Lower lobe of right lung (tissue), 2 donors: ENCODE results near the gene FER1L5. TPM values are rescaled to one million over a fixed set of nuclear protein-coding genes. Genes with fewer than 3 reads are reported as not detected.

Experiments used
- ATAC-seq, 2 donors: fragments of 200-7000 bp; cut with Tn5 transposase; one replicate each; pipeline ENCODE4 v1.9.1; 2020 to 2022; ENCODE audit warnings: mild to moderate bottlenecking in 2 of 2, moderate library complexity in 2 of 2
- DNase-seq: peaks from one replicate; pipeline ENCODE4 v3.0.0-alpha.2; 2020
- H3K27ac ChIP-seq: fragments of 200-600 bp; one replicate; pipeline ENCODE4 v1.8.0; 2022
- H3K27me3 ChIP-seq: fragments of 200-600 bp; one replicate; pipeline ENCODE4 v1.8.0; 2022; ENCODE audit warnings: low read depth
- H3K36me3 ChIP-seq: fragments of 200-600 bp; one replicate; pipeline ENCODE4 v1.8.0; 2022; ENCODE audit warnings: mild to moderate bottlenecking
- H3K4me1 ChIP-seq: fragments of 200-600 bp; one replicate; pipeline ENCODE4 v1.8.0; 2022
- H3K4me3 ChIP-seq: fragments of 200-600 bp; one replicate; pipeline ENCODE4 v1.8.0; 2022; ENCODE audit warnings: mild to moderate bottlenecking
- H3K9me3 ChIP-seq: fragments of 200-600 bp; one replicate; pipeline ENCODE4 v1.8.0; 2022
- CTCF ChIP-seq: fragments of 200-600 bp; IDR thresholded peaks from one replicate; pipeline ENCODE4 v1.8.0; 2022; ENCODE audit warnings: antibody characterized with exemption, mild to moderate bottlenecking
- intact Hi-C: fragments of 100-400 bp; cut with DNase I; formaldehyde crosslinking; loops from one replicate; pipeline ENCODE4 v1.11.0; 2022
- total RNA-seq: library from RNA; stranded (reverse); fragmentation: NEBNext Ultra II Directional; extraction: Animal tissue kit (Norgen Biotek cat#: 25700); gene quantifications from one replicate; pipeline ENCODE4 v1.2.1, GENCODE V29; 2021
- donor health status: DM: no; HTN: yes; CAD: no; lungs with severe emphysema.

FER1L5 gene
- total RNA-seq, 1 donor from 2014 or later = 0.44 TPM

DNA sequence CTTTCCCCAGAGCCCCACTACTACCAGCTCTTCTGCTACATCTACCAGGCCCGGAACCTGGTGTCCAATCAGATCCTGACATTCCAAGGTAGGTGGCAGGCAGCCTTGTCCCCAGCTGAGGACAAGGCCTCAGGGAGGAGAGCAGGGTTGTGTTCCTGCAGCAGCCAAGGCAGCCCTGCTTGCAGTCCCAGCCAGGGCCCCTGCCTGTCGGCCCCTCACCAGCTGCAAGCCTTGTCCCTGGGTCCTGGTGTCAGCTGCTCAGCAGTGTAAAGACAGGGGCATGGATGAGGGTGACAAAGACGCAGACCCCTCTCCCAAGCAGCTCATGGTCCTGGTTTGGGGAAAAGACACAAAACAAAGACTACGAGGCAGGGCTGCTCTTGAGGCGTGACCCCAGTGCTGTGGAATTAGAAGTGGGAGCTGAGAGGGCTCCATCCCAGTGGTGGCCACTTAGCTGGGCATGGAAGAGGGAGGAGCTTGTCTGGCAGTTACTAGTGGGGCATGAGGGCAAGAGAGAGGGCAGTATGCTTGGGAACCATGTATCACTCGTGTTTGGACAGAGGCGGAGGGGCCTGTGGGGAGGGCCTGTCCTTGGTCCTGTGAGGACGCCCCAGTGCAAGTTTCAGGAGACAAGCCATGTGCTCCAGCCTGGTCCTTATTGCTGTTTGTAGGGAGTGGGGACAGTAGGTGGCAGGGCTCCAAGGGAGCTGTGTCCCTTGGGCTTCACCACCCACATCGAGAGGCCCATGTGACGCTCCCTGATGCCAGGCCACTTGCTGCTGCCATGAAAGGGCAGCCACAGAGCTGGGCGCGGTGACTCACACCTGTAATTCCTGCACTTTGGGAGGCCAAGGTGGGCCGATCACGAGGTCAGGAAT is 49.8 kb downstream of the FER1L5 start:
- Histone ChIP-seq H3K27me3 (no peaks in the 10 kb centered on the region), H3K27ac (peak overlapping the region; percentile 65), H3K4me1 (no peaks in the 10 kb centered on the region), H3K9me3 (no peaks in the 10 kb centered on the region), H3K4me3 (no peak overlapping the region), H3K36me3 (no peaks in the 10 kb centered on the region)
- TF ChIP-seq CTCF = no peak
- DNase-seq (peak; percentile 80), ATAC-seq (peak; percentile 82)
- intact Hi-C loops = no loop called here

DNA sequence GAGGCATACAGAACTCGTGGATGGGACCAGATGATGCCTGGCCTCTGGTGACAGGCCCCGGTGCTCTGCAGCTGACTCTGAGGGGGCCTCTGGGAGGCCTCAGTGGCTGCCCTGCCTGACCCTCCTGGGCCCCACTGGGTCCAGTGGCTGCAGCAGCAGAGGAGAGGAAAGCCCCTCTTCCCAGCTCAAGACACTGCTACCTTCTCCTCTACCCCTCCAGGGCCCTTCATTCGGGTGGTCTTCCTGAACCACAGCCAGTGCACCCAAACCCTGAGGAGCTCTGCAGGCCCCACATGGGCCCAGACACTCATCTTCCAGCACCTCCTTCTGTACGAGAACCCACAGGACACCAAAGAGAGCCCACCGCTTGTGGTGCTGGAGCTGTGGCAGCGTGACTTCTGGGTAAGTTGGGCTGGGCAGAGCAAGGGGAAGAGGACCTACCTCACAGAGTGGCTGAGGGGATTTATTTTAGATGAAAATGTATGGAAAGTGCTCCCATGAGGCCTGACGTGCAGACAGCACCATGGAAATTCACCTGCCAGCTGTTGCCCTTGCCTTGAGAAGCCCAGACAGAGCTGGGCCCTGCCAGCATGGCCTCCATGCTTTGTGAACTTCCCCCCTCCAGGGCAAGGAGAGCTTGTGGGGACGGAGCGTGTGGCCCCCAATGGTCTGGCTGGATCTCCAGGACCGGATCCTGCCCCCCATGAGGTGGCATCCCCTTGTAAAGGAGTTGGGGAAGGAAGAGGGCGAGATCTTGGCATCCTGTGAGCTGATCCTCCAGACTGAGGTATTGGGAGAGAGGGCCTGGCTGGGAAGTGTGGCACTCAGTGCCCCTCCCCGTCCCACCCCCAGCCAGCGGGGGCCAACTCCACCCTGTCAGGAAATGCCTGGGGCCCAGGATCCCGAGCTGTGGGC is 51.0 kb downstream of the FER1L5 start:
- H3K27ac ChIP-seq = peak overlapping the region; percentile 65
- intact Hi-C loops = no loop called here
- DNase-seq = no peak
- H3K27me3 ChIP-seq = no peaks in the 10 kb centered on the region
- no peak overlapping the region for H3K4me3 ChIP-seq
- no peaks in the 10 kb centered on the region for H3K4me1 ChIP-seq
- no peak for TF ChIP-seq CTCF
- no peaks in the 10 kb centered on the region for H3K9me3 ChIP-seq
- no peaks in the 10 kb centered on the region for H3K36me3 ChIP-seq
- ATAC-seq = no peak

GRCh38 chr2:96694279-96694678 is 51.7 kb downstream of the FER1L5 start:
- H3K27ac ChIP-seq = no peak overlapping the region
- DNase-seq (no peak), ATAC-seq (no peak)
- no peaks in the 10 kb centered on the region for H3K27me3 ChIP-seq
- H3K4me1 ChIP-seq = no peaks in the 10 kb centered on the region
- no peak overlapping the region for H3K4me3 ChIP-seq
- TF ChIP-seq CTCF = no peak
- H3K36me3 ChIP-seq = no peaks in the 10 kb centered on the region
- intact Hi-C loops = no loop called here
- no peaks in the 10 kb centered on the region for H3K9me3 ChIP-seq

DNA sequence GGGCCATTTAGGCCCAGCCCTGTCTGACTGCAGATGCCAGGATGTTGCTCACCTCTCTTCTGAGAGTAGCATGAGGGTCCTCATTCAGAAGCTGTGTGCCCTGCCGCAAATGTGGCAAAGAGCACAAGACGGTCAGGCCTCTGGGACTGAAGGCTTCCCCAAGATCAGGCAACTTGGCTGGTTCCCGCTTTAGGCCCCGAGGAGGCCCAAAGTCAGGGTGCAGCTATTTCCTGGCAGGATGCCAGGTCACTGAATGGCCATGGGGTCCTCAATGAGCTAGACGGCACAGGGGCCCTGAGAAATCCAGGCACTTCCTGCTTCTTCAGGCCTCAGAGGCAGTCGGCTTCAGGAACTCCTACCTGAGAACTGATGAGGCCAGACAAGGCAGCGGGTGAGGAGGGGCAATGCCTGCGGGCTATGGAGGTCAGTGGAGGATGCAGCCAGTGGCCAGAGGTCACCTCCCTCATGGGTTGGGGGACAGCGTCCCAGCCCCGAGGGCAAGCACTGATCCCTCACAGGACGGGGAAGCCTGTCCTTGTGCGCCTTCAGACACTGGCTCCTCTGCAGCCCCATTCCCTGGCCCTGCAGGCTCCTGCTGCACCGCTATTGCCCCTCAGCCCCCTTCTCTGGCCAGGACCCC is 52.4 kb downstream of the FER1L5 start:
- no peaks in the 10 kb centered on the region for H3K27me3 ChIP-seq
- no peaks in the 10 kb centered on the region for H3K36me3 ChIP-seq
- no peak for TF ChIP-seq CTCF
- no peak for DNase-seq
- H3K9me3 ChIP-seq = no peaks in the 10 kb centered on the region
- H3K27ac ChIP-seq = no peak overlapping the region
- ATAC-seq = no peak
- H3K4me3 ChIP-seq = no peak overlapping the region
- H3K4me1 ChIP-seq = no peaks in the 10 kb centered on the region
- intact Hi-C loops = no loop called here

GRCh38 chr2:96695602-96696001 is 53.0 kb downstream of the FER1L5 start:
- Histone ChIP-seq H3K36me3 (no peaks in the 10 kb centered on the region), H3K4me1 (no peaks in the 10 kb centered on the region), H3K27ac (no peak overlapping the region), H3K9me3 (no peaks in the 10 kb centered on the region), H3K27me3 (no peaks in the 10 kb centered on the region), H3K4me3 (no peak overlapping the region)
- TF ChIP-seq CTCF = no peak
- DNase-seq = no peak
- ATAC-seq = no peak
- intact Hi-C loops = no loop called here
